COLO668 (cell line): ENCODE data around the gene VASN.
"Not testable (repeated sequence)": the region's sequence is repeated elsewhere in the genome, so short reads cannot be mapped to it uniquely, and the experiment has no call there.

Experiments
- DNase-seq: peaks from one replicate; lab custom pipeline; 2025; ENCODE audit not compliant: unreplicated experiment; lab: John Stamatoyannopoulos, UW

VASN gene

GRCh38 chr16:4336701-4337539 lies 34.7 kb upstream of the VASN start:
- no peak for DNase-seq

DNA sequence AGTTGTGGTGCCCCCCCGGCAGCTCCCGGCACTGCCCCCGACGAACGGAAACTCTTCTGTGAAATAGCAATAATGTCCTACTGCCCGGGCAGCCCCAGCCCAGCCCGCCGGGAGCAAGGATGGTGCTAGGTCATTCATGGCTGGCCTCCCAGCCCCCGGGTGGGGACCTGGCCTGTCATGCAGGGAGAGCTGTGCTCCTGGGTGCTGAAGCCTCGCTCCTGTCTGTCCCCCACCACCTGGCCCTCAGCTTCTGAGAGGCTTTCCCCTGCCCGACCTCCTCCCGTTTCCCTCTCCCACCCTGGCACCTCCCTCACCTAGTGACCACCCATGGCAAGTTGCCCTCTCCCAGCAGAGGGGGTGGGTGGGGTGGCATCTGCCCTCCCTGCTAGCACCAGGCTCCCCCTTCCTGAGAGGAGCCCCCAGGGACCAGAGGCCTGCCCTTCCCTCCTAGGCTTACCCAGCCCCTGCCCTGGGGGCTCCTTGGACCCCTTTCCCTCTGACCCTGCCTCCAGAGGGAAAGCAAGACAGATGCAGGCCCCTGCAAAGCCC lies 34.0 kb upstream of the VASN start:
- DNase-seq: no peak

DNA sequence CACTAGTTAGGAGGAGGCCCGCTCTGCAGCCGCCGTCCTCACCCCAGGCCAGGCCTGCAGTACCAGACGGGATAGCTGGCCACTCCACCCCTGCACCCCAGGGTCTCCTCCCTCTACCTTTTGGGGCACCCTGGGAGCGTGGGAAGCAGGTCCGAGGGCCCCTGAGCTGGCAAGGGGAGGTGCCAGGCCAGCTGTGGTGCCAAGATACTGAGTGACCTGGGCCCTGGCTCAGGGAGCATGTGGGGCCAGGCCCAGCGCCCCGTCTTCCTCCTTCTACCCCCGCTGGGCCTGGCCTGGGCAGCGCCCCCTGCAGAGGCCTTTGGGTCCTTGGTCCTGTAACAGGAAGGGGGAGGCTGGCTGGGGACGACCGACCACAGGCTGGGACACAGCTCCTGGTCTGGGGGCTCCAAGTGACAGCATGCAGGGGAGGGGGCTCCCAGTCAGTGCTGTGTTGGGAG lies 33.5 kb upstream of the VASN start:
- DNase-seq: no peak

- DNase-seq: no peak
Measured at GRCh38 chr16:4338712-4339299, 32.8 kb upstream of the VASN start.

GRCh38 chr16:4339455-4339854 lies 32.2 kb upstream of the VASN start:
- no peak for DNase-seq

- DNase-seq: peak; percentile 38
Measured at GRCh38 chr16:4339909-4340308, 31.7 kb upstream of the VASN start.

DNA sequence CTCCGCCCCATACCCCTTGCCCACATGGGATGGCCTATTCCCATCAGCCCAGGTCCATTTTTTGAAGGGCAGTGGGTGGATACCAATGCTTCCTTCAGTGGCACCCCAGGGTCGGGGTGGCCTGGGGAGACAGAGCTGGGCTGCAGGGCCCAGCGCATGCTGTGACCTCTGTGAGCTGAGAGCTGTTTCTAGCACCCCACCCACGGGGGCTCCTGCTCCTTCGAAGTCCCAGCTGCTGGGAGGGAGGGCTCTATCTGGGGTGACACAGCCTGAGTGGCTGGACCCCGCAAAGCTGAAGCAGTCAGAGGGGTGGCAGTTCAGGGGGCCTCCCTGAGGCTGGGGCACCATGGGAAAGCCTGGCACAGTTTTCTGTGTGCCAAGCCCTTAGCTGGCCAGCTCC lies 31.2 kb upstream of the VASN start:
- DNase-seq: no peak

DNA sequence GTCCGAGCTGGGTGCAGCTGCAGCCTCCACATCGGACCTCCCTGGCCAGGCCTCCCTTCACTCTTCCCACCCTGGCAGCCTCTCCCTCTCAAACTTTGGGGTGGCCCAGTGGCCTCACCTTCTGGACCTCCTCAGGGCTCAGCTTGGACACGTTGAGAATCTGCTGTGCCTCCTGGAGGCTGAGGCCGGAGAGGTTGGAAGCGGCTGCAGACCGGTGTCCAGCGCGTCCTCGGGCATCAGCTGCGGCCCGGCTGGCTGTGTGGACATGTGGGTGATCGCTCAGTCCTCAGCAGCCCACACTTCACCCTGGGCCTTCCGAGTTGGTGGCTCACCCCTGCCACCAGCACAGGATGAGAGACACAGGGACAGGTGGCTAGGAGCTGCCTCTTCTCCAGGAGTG lies 30.4 kb upstream of the VASN start:
- no peak for DNase-seq

DNA sequence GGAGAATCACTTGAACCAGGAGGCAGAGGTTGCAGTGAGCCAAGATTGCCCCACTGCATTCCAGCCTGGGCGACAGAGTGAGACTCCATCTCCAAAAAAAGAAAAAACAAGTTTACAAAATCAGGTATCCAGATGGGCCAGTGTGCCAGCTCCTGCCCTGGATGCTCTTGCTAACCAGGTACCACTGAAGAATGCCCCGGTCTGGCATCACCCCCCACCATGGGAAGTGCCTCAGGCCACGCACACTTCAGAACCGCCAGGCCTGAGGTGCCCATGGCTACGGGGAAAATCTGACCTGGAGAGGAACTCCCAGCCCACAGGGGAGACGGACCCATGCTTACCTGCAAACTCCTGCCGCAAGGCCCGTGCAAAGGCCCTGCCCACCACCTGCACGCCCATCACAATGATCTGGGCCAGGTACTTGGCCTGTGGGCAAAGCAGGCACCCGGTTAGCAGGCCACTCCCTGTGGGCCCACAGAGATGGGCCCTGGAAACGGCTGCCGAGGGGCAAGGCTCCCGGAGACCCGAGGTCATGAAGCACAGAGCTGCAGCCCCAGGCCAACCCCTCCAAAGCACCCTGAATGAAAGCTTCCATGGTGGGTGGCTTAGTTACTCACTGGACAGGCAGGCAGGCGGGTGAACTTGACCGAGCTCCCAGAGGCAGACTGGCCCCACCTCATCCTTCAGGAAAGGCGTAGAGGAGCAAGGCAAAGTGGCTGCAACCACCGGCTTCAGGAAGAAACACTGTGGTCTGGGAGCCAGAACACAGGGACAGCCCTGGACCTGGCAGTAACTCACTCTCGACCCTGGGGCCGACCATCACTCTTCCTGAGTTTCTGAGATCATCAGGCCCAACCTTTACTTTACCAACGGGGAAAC lies 28.5 kb upstream of the VASN start:
- DNase-seq: no peak

DNA sequence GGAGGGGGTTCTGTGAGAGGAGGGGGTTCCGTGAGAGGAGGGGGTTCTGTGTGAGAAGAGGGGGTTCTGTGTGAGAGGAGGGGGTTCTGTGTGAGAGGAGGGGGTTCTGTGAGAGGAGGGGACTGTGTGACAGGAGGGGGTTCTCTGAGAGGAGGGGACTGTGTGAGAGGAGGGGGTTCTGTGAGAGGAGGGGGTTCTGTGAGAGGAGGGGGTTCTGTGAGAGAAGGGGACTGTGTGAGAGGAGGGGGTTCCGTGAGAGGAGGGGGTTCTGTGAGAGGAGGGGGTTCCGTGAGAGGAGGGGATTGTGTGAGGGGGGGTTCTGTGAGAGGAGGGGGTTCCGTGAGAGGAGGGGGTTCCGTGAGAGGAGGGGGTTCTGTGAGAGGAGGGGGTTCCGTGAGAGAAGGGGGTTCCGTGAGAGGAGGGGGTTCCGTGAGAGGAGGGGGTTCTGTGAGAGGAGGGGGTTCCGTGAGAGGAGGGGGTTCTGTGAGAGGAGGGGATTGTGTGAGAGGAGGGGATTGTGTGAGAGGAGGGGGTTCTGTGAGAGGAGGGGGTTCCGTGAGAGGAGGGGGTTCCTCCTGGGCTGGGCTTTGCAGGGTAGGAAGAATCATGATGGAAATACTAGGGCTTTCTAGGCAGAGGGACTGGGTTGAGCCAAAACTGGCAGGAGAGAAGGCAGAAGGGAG lies 27.2 kb upstream of the VASN start:
- not testable (repeated sequence) for DNase-seq

DNA sequence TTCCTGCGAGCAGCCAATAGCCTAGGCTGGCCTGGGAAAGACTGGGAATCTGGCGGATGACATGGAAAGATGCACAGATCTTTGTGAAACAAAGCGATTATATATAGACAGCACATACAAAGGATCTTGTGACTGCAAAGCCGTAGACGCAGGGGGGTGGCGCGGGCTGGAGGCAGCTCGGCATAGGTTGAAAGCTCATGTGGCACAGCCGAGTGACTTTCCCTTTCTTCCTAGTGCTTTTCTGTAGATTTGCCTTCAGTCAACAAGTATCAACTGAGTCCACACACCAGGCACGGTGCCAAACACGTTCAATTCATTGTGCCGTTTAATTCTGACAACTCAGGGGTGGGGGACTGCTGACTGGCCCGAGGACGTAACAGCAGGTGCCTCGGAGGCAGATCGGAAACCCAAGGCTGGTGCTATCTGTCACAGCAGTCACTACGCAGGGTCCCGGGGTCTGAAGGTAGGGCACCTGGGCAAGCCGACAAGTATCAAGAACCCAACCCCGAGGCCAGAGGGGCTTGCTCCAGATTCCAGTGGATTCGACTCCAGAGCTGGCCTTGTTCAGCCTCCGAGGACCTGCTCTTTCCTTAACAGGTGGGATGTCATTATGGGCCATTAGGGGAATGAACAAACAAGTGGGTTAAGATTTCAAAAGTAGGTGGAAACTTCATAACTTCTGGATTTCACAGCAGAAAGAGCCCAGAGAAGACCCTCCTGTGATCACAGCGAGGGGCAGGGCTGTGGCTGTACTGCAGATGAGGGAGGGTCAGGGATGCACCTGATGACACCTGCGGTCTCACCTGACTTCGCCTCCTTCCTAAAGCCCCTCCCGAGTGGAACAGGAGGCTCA lies 26.4 kb upstream of the VASN start:
- peak; percentile 88 for DNase-seq

- peak; percentile 65 for DNase-seq
Measured at GRCh38 chr16:4345836-4346781, 25.5 kb upstream of the VASN start.

GRCh38 chr16:4347010-4347409 lies 24.6 kb upstream of the VASN start:
- DNase-seq: no peak

DNA sequence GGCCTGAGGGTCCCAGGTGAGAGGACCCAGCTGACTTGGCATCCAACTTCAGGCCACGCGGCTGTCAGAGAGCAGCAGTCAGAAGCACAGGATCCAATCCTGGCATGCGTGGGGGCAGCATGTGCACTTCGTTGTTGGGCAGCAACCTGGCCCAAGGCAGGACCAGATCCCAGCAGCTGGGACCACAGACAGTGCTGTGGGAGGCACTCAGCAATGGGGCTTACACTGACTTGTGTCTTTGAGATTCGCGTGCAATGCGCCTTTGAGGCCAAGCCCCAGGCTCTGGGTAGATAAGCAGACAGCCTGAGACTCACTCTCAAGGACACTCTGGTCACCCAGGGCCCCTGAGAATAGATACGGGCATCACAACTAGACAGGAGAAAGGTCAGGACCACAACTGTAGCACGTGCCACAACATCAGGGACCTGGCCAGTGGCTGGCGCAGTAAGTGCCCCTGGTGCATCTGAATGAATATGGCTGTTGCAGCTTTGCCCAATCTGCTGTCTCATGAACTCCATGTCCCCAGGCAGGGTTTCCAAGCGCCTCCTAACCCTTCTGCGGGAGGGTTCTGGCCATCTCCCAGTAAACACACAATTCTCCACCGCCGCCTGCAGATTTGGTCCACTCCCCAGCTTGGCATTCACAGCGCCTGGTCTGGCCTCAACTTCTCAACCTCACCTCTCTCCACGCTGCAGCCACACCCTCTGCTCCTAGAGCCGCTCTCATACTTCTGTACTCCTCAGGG lies 23.7 kb upstream of the VASN start:
- DNase-seq: no peak

DNA sequence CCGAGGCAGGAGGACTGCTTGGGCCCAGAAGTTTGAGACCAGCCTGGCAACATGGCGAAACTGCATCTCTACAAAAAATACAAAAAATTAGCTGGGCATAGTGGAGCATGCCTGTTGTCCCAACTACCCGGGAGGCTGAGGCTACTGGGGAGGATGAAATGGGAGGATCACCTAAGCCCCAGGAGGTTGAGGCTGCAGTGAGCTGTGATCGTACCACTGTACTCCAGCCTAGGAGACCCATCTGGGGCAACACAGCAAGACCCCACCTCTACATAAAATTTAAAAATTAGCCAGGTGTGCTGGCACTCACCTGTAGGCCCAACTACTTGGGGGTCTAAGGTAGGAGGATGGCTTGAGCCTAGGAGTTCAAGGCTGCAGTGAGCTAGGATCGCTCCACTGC lies 22.3 kb upstream of the VASN start:
- DNase-seq: no peak

- no peak for DNase-seq
Measured at GRCh38 chr16:4350365-4350786, 21.3 kb upstream of the VASN start.

GRCh38 chr16:4350787-4351659 lies 20.6 kb upstream of the VASN start, which contains the start of gene PAM16:
PAM16 (minus strand) TSS chr16:4351321; CDS start chr16:4351234, 87 bp downstream.
- peak; percentile 98 for DNase-seq
